ENCODE measurements around the gene RPAP2. TPM values are rescaled to one million over a fixed set of nuclear protein-coding genes. Genes with fewer than 3 reads are reported as not detected.
A peak's percentile ranks its signal among the peaks of the same experiment; 100 is the strongest.
"Not testable (repeated sequence)": the region's sequence is repeated elsewhere in the genome, so short reads cannot be mapped to it uniquely, and the experiment has no call there.

RPAP2 gene
- total RNA-seq: 2.3 and 2.7 TPM in 2 replicates

GRCh38 chr1:92298573-92299476 is at the start of gene RPAP2, which contains the start of gene GLMN:
Gene RPAP2, plus strand, starts transcription at chr1:92299059. Its CDS starts 15 bp downstream, at chr1:92299074.
Gene GLMN, minus strand, starts transcription at chr1:92298987. Its CDS starts 988 bp downstream, at chr1:92297999.
- peak; percentile 24 to 86 for DNase-seq (ENCODE audit: low read depth in 2 of 2)

- not testable (repeated sequence) for DNase-seq (ENCODE audit: low read depth in 2 of 2)
These were observed 44.1 kb upstream of the RPAP2 start for GRCh38 chr1:92254714-92255113.

GRCh38 chr1:92259350-92259749 is 39.5 kb upstream of the RPAP2 start:
- no peak for DNase-seq (ENCODE audit: low read depth in 2 of 2)

- DNase-seq (ENCODE audit: low read depth in 2 of 2): no peak
These were observed 36.3 kb upstream of the RPAP2 start for GRCh38 chr1:92262516-92262915.

- no peak for DNase-seq (ENCODE audit: low read depth in 2 of 2)
These were observed 25.8 kb upstream of the RPAP2 start for GRCh38 chr1:92273039-92273438.

GRCh38 chr1:92274939-92275338 is 23.9 kb upstream of the RPAP2 start:
- DNase-seq (ENCODE audit: low read depth in 2 of 2): peak in 1 of 2 donors; percentile 29

- no peak for DNase-seq (ENCODE audit: low read depth in 2 of 2)
These were observed 22.8 kb upstream of the RPAP2 start for GRCh38 chr1:92276082-92276481.

GRCh38 chr1:92277105-92277723 is 21.6 kb upstream of the RPAP2 start:
- DNase-seq (ENCODE audit: low read depth in 2 of 2): peak in 1 of 2 donors; percentile 38

GRCh38 chr1:92279781-92280180 is 19.1 kb upstream of the RPAP2 start:
- DNase-seq (ENCODE audit: low read depth in 2 of 2): not testable (repeated sequence)

- DNase-seq (ENCODE audit: low read depth in 2 of 2): not testable (repeated sequence)
These were observed 17.4 kb upstream of the RPAP2 start for GRCh38 chr1:92281411-92281810.

- peak; percentile 44 to 72 for DNase-seq (ENCODE audit: low read depth in 2 of 2)
These were observed 7.4 kb upstream of the RPAP2 start for GRCh38 chr1:92291372-92291999.

GRCh38 chr1:92298213-92298572 is 666 bp upstream of the RPAP2 start:
- DNase-seq (ENCODE audit: low read depth in 2 of 2): peak in 1 of 2 donors; percentile 3

- DNase-seq (ENCODE audit: low read depth in 2 of 2): peak in 1 of 2 donors; percentile 3
These were observed 755 bp downstream of the RPAP2 start for GRCh38 chr1:92299477-92300150.

GRCh38 chr1:92301021-92301420 is 2.2 kb downstream of the RPAP2 start:
- no peak for DNase-seq (ENCODE audit: low read depth in 2 of 2)

- DNase-seq (ENCODE audit: low read depth in 2 of 2): no peak
These were observed 7.2 kb downstream of the RPAP2 start for GRCh38 chr1:92306020-92306419.

- DNase-seq (ENCODE audit: low read depth in 2 of 2): no peak
These were observed 9.1 kb downstream of the RPAP2 start for GRCh38 chr1:92307980-92308379.

- peak; percentile 15 to 36 for DNase-seq (ENCODE audit: low read depth in 2 of 2)
These were observed 11.3 kb downstream of the RPAP2 start for GRCh38 chr1:92310185-92310597.

- DNase-seq (ENCODE audit: low read depth in 2 of 2): no peak
These were observed 15.2 kb downstream of the RPAP2 start for GRCh38 chr1:92314024-92314423.

- DNase-seq (ENCODE audit: low read depth in 2 of 2): no peak
These were observed 17.1 kb downstream of the RPAP2 start for GRCh38 chr1:92315766-92316599.

GRCh38 chr1:92317836-92318493 is 19.1 kb downstream of the RPAP2 start:
- DNase-seq (ENCODE audit: low read depth in 2 of 2): peak in 1 of 2 donors; percentile 89
